PC-9 (cell line): Measurements from ENCODE around the gene ARPC5. TPM values are rescaled to one million over a fixed set of nuclear protein-coding genes. Genes with fewer than 3 reads are reported as not detected.

Source experiments
- BruUV-seq: library from RNA; stranded (reverse); fragments of 400-500 nt; replicated peaks from 2 replicates; lab custom pipeline; 2021; lab: Mats Ljungman, UMichigan
- CTCF ChIA-PET: fragments of 300-600 bp; sonication (Branson Sonifier 250); formaldehyde crosslinking; loops from one replicate; lab custom pipeline; 2022; ENCODE audit warnings: antibody characterized with exemption; lab: Charles Lee
- POLR2A ChIA-PET: fragments of 300-600 bp; sonication (Branson Sonifier 250); formaldehyde crosslinking; loops from one replicate; lab custom pipeline; 2022; ENCODE audit warnings: antibody characterized with exemption; ENCODE audit not compliant: unreplicated experiment; lab: Charles Lee
- DNase-seq, 2 experiments: peaks; one replicate each; pipeline versions ENCODE4 v3.0.0 to v3.0.0-alpha.2; 2015 to 2022; ENCODE audit warnings: mixed read lengths in 1 of 2
- H2AFZ ChIP-seq: fragments of 200-600 bp; sonication (generic); 2 replicates; pipeline ENCODE4 v1.8.1; 2017; ENCODE audit warnings: antibody characterized with exemption
- H3F3A ChIP-seq: fragments of 200-600 bp; sonication (generic); 2 replicates; pipeline ENCODE4 v1.8.1; 2017; ENCODE audit warnings: antibody characterized with exemption, mild to moderate bottlenecking, low read depth; ENCODE audit not compliant: insufficient read depth
- H3K27ac ChIP-seq: fragments of 200-600 bp; sonication (generic); 2 replicates; pipeline ENCODE4 v1.6.1; 2016; ENCODE audit warnings: mixed run types
- H3K27me3 ChIP-seq: fragments of 200-600 bp; sonication (generic); 2 replicates; pipeline ENCODE4 v1.6.1; 2016; ENCODE audit warnings: low read depth, mixed run types; ENCODE audit not compliant: insufficient read depth
- H3K36me3 ChIP-seq: fragments of 200-600 bp; sonication (generic); 2 replicates; pipeline ENCODE4 v1.6.1; 2016; ENCODE audit warnings: low read depth, mixed run types
- H3K4me1 ChIP-seq: fragments of 200-600 bp; sonication (generic); replicated peaks from 2 replicates; pipeline ENCODE4 v1.6.1; 2016; ENCODE audit warnings: mixed run types; ENCODE audit not compliant: insufficient read depth
- H3K4me2 ChIP-seq: fragments of 200-600 bp; sonication (generic); 2 replicates; pipeline ENCODE4 v1.6.1; 2017; ENCODE audit warnings: mixed run types
- H3K4me3 ChIP-seq: fragments of 200-600 bp; sonication (generic); 2 replicates; pipeline ENCODE4 v1.6.1; 2016; ENCODE audit warnings: mixed run types
- H3K79me2 ChIP-seq: fragments of 200-600 bp; sonication (generic); 2 replicates; pipeline ENCODE4 v1.6.1; 2017; ENCODE audit warnings: low read depth, mixed run types
- H3K9me2 ChIP-seq: fragments of 200-600 bp; sonication (generic); 2 replicates; pipeline ENCODE4 v1.8.1; 2017; ENCODE audit warnings: mild to moderate bottlenecking; ENCODE audit not compliant: insufficient read depth
- H3K9me3 ChIP-seq: fragments of 200-600 bp; sonication (generic); 2 replicates; pipeline ENCODE4 v1.8.1; 2016; ENCODE audit warnings: low read depth; ENCODE audit not compliant: insufficient read depth
- H4K20me1 ChIP-seq: fragments of 200-600 bp; sonication (generic); 2 replicates; pipeline ENCODE4 v1.8.1; 2017; ENCODE audit not compliant: insufficient read depth
- CTCF ChIP-seq: fragments of 200-600 bp; sonication (generic); conservative IDR thresholded peaks from 2 replicates; pipeline ENCODE4 v1.6.1; 2017; ENCODE audit warnings: mixed run types, antibody characterized with exemption, mild to moderate bottlenecking, moderate library complexity
- EZH2 ChIP-seq: fragments of 200-600 bp; sonication (generic); IDR thresholded peaks from 2 replicates; pipeline ENCODE4 v1.8.0; 2017; ENCODE audit warnings: antibody characterized with exemption, low read depth
- intact Hi-C: fragments of 100-400 bp; cut with micrococcal nuclease; formaldehyde crosslinking; loops from one replicate; pipeline ENCODE4 v1.10.0; 2022; ENCODE audit not compliant: unreplicated experiment
- total RNA-seq: library from RNA; stranded (reverse); gene quantifications from 2 replicates; pipeline ENCODE4 v1.2.3, GENCODE V29; 2021

ARPC5 gene
- total RNA-seq, 1 experiment from 2014 or later = 143 TPM

- H3F3A ChIP-seq = no peaks in the 10 kb centered on the region
- no peaks in the 10 kb centered on the region for H3K36me3 ChIP-seq
- H3K9me2 ChIP-seq = peaks cover 3% of the 10 kb centered on the region; the same call in 1 of the 2 replicates
- no peak overlapping the region for H2AFZ ChIP-seq
- TF ChIP-seq EZH2 (no peak), CTCF (no peak)
- DNase-seq = no peak
- H3K4me1 ChIP-seq = peaks cover 10% of the 10 kb centered on the region; the same call in 1 of the 2 replicates
- BruUV-seq = no TSS peak
- ChIA-PET POLR2A (no interaction called here), CTCF (no interaction called here)
- H3K4me2 ChIP-seq = no peak overlapping the region
- H3K79me2 ChIP-seq = no peaks in the 10 kb centered on the region
- H3K4me3 ChIP-seq = no peak overlapping the region
- intact Hi-C loops = no loop called here
- H3K27ac ChIP-seq = no peak overlapping the region
- no peaks in the 10 kb centered on the region for H4K20me1 ChIP-seq
- no peaks in the 10 kb centered on the region for H3K27me3 ChIP-seq
- no peaks in the 10 kb centered on the region; the same call in 1 of the 2 replicates for H3K9me3 ChIP-seq
Measured at GRCh38 chr1:183678819-183679218, 43.2 kb upstream of the ARPC5 start.

GRCh38 chr1:183676586-183677189, 41.1 kb upstream of the ARPC5 start:
- H3K36me3 ChIP-seq = no peaks in the 10 kb centered on the region
- no peak for TF ChIP-seq EZH2
- no peak for TF ChIP-seq CTCF
- H3K79me2 ChIP-seq = no peaks in the 10 kb centered on the region
- intact Hi-C loops = no loop called here
- H3K9me2 ChIP-seq = no peaks in the 10 kb centered on the region
- H3K9me3 ChIP-seq = no peaks in the 10 kb centered on the region; the same call in 1 of the 2 replicates
- CTCF ChIA-PET = no interaction called here
- H3F3A ChIP-seq = no peaks in the 10 kb centered on the region
- POLR2A ChIA-PET = no interaction called here
- no peak overlapping the region for H3K27ac ChIP-seq
- H2AFZ ChIP-seq = no peak overlapping the region
- no peak overlapping the region for H3K4me3 ChIP-seq
- H3K27me3 ChIP-seq = no peaks in the 10 kb centered on the region
- peak in 1 of 2 experiments; percentile 53 for DNase-seq
- H4K20me1 ChIP-seq = no peaks in the 10 kb centered on the region
- no peak overlapping the region for H3K4me2 ChIP-seq
- BruUV-seq = no TSS peak
- H3K4me1 ChIP-seq = peaks cover 10% of the 10 kb centered on the region; the same call in 1 of the 2 replicates

GRCh38 chr1:183675883-183676585, 40.5 kb upstream of the ARPC5 start:
- Histone ChIP-seq H3K79me2 (no peaks in the 10 kb centered on the region), H2AFZ (no peak overlapping the region), H3K4me2 (no peak overlapping the region), H3K4me1 (peaks cover 10% of the 10 kb centered on the region; the same call in 1 of the 2 replicates), H3K9me2 (no peaks in the 10 kb centered on the region), H4K20me1 (no peaks in the 10 kb centered on the region), H3K27ac (no peak overlapping the region), H3F3A (no peaks in the 10 kb centered on the region), H3K36me3 (no peaks in the 10 kb centered on the region), H3K4me3 (no peak overlapping the region), H3K9me3 (no peaks in the 10 kb centered on the region; the same call in 1 of the 2 replicates), H3K27me3 (no peaks in the 10 kb centered on the region)
- POLR2A ChIA-PET = no interaction called here
- no TSS peak for BruUV-seq
- DNase-seq = no peak
- CTCF ChIA-PET = no interaction called here
- TF ChIP-seq CTCF = no peak
- no peak for TF ChIP-seq EZH2
- intact Hi-C loops = no loop called here
